ENCODE results near the gene PPP4R2. TPM values are rescaled to one million over a fixed set of nuclear protein-coding genes. Genes with fewer than 3 reads are reported as not detected.

The PPP4R2 gene
- total and polyA plus RNA-seq, 7 donors: 15.1 to 94.1 (median 51.2) TPM

GRCh38 chr3:73073091-73073707 lies 76.6 kb downstream of the PPP4R2 start:
- DNase-seq (no peak), ATAC-seq (peak in 3 of 4 donors; percentile 42 to 54 (median 43))
- WGBS, 3 donors: 36 to 47% (median 44%) methylated on average over 4 of the region's 4 CpGs
- no peaks in the 10 kb centered on the region for H3K27me3 ChIP-seq (ENCODE audit: insufficient read depth in 3 of 3, low read length in 2 of 3)
- no peaks in the 10 kb centered on the region for H3K36me3 ChIP-seq (ENCODE audit: insufficient read depth in 1 of 2, low read depth in 1 of 2)
- no peak overlapping the region for H3K4me3 ChIP-seq
- TF ChIP-seq CTCF (IDR thresholded peaks at IDR 0.05): no peak
- H3K9me3 ChIP-seq: no peaks in the 10 kb centered on the region
- peaks cover 8% of the 10 kb centered on the region for H3K4me1 ChIP-seq
- intact Hi-C loops (cut with DNase I): no loop called here
- H3K27ac ChIP-seq: no peak overlapping the region

GRCh38 chr3:73074781-73075180 lies 78.2 kb downstream of the PPP4R2 start:
- WGBS, 3 donors: 83 to 86% (median 85%) methylated on average over 8 of the region's 8 CpGs
- no peaks in the 10 kb centered on the region for H3K36me3 ChIP-seq (ENCODE audit: insufficient read depth in 1 of 2, low read depth in 1 of 2)
- no peak for TF ChIP-seq CTCF (IDR thresholded peaks at IDR 0.05)
- H3K27ac ChIP-seq: no peak overlapping the region
- intact Hi-C loops (cut with DNase I): no loop called here
- ATAC-seq (no peak), DNase-seq (no peak)
- H3K27me3 ChIP-seq (ENCODE audit: insufficient read depth in 3 of 3, low read length in 2 of 3): no peaks in the 10 kb centered on the region
- H3K4me3 ChIP-seq: no peak overlapping the region
- H3K9me3 ChIP-seq: no peaks in the 10 kb centered on the region
- peaks cover 5% of the 10 kb centered on the region for H3K4me1 ChIP-seq

- DNase-seq (no peak), ATAC-seq (no peak)
- Histone ChIP-seq H3K27me3 (ENCODE audit: insufficient read depth in 3 of 3, low read length in 2 of 3) (no peaks in the 10 kb centered on the region), H3K4me3 (no peak overlapping the region), H3K36me3 (ENCODE audit: insufficient read depth in 1 of 2, low read depth in 1 of 2) (no peaks in the 10 kb centered on the region), H3K4me1 (no peaks in the 10 kb centered on the region), H3K9me3 (no peaks in the 10 kb centered on the region), H3K27ac (no peak overlapping the region)
- intact Hi-C loops (cut with DNase I): loop anchor here (5.0 to 10.0 kb wide), 4 partner anchors 136 to 1356 kb away; partner anchors contain the start of gene EIF4E3 (in 1 of the 2)
- TF ChIP-seq CTCF (IDR thresholded peaks at IDR 0.05): no peak
- whole genome bisulfite sequencing, 3 donors: 75 to 79% (median 77%) methylated on average over 17 of the region's 17 CpGs
Observed at GRCh38 chr3:73080216-73080966, 83.8 kb downstream of the PPP4R2 start.

GRCh38 chr3:73081140-73081539 lies 84.5 kb downstream of the PPP4R2 start:
- Histone ChIP-seq H3K9me3 (no peaks in the 10 kb centered on the region), H3K36me3 (ENCODE audit: insufficient read depth in 1 of 2, low read depth in 1 of 2) (no peaks in the 10 kb centered on the region), H3K27ac (no peak overlapping the region), H3K4me3 (no peak overlapping the region), H3K27me3 (ENCODE audit: insufficient read depth in 3 of 3, low read length in 2 of 3) (no peaks in the 10 kb centered on the region), H3K4me1 (no peaks in the 10 kb centered on the region)
- no peak for TF ChIP-seq CTCF (IDR thresholded peaks at IDR 0.05)
- intact Hi-C loops (cut with DNase I): loop anchor here (5.0 to 10.0 kb wide), 4 partner anchors 136 to 1356 kb away; partner anchors contain the start of gene EIF4E3 (in 1 of the 2)
- 95 to 98% (median 97%) methylated on average over 8 of the region's 8 CpGs for WGBS, 3 donors
- DNase-seq (no peak), ATAC-seq (no peak)

Measured in psoas muscle (tissue), 8 donors.